Fibroblast of lung (primary cell): ENCODE measurements around the gene H6PD.

ENCODE experiments used
- CTCF ChIP-seq, 2 donors: IDR thresholded peaks in 1 of 2; conservative IDR thresholded peaks in 1 of 2; 1 replicate in 1 of 2; 2 replicates in 1 of 2; pipeline ENCODE4 v1.5.1; 2011 to 2012; ENCODE audit warnings: low read length in 2 of 2, control low read depth in 1 of 2, inconsistent platforms in 1 of 2, low read depth in 1 of 2, mild to moderate bottlenecking in 1 of 2
- EZH2 ChIP-seq: IDR thresholded peaks from 2 replicates; pipeline ENCODE4 v1.5.1; 2012; ENCODE audit warnings: low read length, control low read depth, mild to moderate bottlenecking; ENCODE audit errors: missing control alignments

GRCh38 chr1:9249263-9249533 lies 14.6 kb downstream of the H6PD start:
- TF ChIP-seq CTCF (conservative IDR thresholded peaks at IDR 0.05 in 1 of 2, IDR thresholded peaks at IDR 0.05 in 1 of 2; ENCODE audit: low read depth in 1 of 2, low read length in 2 of 2) (no peak), EZH2 (no peak)
